HG03095 (cell line): ENCODE measurements around the gene PACC1.

Experiments
- ATAC-seq: cut with Tn5 transposase; IDR thresholded peaks from one replicate; pipeline ENCODE4 v1.9.1; 2021; ENCODE audit warnings: moderate library complexity; ENCODE audit not compliant: unreplicated experiment

The PACC1 gene

DNA sequence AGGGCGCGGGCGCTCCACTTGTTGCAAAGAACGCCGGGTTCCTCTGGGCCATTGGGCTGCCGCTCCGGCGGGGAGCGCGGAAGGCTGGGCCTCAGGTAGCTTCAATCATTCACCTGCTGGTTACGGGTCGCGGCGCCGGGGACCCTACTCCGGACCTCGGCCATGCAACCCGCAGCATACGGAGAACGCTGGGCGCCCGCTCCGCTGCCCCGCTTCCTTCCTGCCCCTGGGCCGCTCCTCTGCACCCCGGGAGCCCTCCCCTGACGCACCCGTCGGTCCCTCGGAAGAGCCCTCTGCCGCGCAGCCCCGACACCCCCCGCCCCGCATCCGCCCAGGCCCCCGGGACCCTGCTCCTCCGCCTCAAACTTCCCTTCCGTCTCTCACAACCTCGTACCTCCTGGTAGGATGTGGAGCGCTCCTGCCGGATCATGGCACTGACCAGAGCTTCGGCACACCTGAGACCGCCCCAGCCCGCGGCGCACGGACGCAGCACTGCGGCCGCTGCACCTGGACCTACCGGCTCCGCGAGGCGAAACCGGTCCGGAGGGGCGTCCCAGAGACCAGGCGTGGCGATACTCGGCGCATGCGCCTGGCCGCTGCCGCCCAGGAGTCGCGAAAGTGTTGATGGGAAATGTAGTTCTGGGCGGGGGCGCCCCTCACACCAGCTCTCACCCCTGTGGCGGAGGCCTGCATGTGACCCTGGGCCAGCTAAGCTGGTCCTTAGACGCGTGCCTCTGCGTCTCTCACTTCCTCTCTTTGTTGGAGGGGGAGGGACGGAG, at the start of gene PACC1:
Gene PACC1 (minus strand): TSS at position 559 of the 779 bp plus-strand sequence. CDS start 129 bp downstream, at position 430.
- ATAC-seq, result peak; percentile 96

DNA sequence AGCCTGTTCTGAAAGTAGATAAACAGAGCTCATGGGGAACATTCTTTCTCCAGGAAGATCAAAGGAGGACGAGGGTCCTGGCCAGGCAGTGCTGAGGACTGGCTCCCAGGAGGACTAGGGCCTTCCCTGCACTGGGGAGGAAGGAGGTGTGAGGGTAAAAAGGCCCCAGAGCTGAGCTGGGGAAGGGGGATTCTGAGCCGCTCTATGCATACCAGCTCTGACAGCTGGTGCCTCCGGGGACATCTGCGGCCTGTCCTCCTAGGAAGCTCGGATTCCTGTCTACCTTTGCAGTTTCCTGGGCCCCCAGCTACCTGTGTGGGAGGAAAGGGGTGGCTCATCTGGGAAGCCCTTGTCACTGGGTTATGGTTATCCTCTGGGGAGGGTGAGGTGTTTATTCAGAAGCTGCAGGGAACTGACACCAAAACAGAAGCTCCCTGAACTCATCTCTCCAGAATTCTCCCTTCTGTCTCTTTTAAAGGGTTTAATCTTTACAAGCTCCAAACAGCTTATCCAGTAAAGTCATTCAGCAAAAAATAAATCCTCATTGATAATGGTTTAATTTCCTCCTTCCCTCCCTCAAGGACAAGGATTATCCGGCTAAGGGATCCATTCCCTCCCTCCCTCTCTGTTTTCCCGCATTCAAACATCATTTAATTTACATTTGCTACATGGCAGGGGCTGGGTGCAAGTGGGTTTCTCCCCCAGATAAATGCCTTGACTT, 49.0 kb upstream of the PACC1 start:
- ATAC-seq, result no peak

GRCh38 chr1:212461916-212462660, 47.4 kb upstream of the PACC1 start:
- ATAC-seq, result no peak

GRCh38 chr1:212460376-212460775, 45.7 kb upstream of the PACC1 start:
- ATAC-seq, result no peak

DNA sequence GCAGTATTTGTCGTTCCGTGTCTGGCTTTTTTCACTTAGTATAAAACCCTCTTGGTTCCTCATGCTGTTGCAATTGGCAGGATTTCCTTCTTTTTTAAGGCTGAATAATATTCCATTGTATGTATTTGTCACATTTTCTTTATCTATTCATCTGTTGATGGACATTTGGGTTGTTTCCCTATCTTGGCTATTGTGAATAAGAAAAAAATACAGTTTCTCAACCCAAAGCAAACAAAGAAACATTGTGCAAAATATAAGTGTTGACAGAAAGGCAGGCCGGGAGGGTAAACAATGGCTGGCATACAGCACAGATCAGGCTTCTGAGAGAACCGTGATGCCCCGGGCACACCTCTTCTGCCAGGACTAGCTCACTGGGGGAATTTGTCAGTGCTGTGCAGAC, 45.0 kb upstream of the PACC1 start:
- ATAC-seq, result no peak

- ATAC-seq, result no peak
These were observed 44.1 kb upstream of the PACC1 start for GRCh38 chr1:212458817-212459216.

- no peak for ATAC-seq
These were observed 43.2 kb upstream of the PACC1 start for GRCh38 chr1:212457740-212458338.

- ATAC-seq, result no peak
These were observed 41.3 kb upstream of the PACC1 start for GRCh38 chr1:212455803-212456528.

- no peak for ATAC-seq
These were observed 40.7 kb upstream of the PACC1 start for GRCh38 chr1:212455401-212455800.

- ATAC-seq, result no peak
These were observed 40.1 kb upstream of the PACC1 start for GRCh38 chr1:212454741-212455140.

- no peak for ATAC-seq
These were observed 38.6 kb upstream of the PACC1 start for GRCh38 chr1:212453156-212453857.

GRCh38 chr1:212452323-212453155, 37.9 kb upstream of the PACC1 start:
- no peak for ATAC-seq

DNA sequence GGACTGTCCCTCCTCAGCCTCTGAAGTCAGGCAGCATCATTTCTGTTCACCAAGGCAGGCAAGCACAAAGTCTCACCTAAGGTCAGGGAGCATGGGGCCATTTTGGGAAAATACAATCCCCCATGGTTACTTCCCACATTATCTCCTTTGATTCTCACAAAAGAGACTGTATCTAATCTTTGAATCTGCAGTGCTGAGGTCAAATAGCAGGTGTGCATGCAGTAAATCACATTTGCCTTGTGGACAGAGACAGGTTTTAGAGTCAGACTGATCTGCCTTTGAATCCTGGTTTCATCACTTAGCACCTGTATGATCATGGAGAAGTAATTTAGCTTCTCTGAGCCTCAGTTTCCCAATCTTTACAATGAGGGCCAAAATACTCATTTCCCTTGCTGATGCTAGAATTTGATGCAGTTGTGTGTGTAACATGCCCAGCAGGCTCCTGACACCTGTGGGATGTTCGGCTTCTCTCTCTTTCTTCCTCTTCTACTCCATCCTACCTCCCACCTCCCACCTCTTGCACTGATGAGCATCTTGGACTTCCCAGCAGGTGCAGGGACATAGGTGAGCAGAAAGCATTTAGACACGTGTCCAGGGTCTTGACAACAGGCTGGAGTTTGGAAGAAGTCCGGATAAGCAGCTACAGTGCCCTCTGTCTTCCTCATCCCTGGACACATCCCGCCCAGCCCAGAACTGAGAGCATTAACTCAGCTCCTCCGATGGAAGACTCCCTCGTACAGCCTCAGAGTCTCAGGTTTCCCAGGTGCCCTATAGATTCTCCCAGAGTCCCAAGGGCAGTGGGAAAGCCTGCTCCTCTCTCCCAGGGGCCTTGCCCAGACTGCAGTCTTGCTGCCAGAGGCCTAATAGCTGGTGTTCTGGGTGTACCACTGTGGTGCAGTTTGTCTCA, 37.0 kb upstream of the PACC1 start:
- no peak for ATAC-seq

GRCh38 chr1:212450331-212450881, 35.7 kb upstream of the PACC1 start:
- ATAC-seq, result no peak

GRCh38 chr1:212447478-212447877, 32.8 kb upstream of the PACC1 start:
- no peak for ATAC-seq

DNA sequence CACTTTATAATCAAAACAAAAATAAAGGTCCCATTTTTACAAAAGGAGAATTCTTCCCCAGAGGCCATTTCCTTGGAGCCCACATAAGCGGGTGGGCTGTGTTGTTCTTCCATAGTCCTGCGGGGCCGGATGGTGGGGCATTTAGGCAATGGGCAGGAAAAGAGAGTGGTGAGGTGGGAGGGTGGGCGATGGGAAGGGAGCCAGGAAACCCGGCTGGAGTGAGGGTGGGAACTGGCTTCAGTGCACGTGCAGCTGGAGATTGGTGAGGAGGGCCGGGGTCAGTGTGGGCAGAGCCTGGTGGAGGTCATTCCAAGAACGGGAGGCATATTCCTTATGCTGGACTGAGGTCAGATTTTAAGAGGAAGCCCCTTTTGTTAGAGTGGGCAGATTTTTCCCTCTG, 31.6 kb upstream of the PACC1 start:
- ATAC-seq, result no peak

- ATAC-seq, result no peak
These were observed 27.7 kb upstream of the PACC1 start for GRCh38 chr1:212442408-212442807.

GRCh38 chr1:212440419-212440818, 25.7 kb upstream of the PACC1 start:
- ATAC-seq, result no peak
